Measurements from ENCODE around the gene CCDC32. TPM values are rescaled to one million over a fixed set of nuclear protein-coding genes. Genes with fewer than 3 reads are reported as not detected.

The CCDC32 gene
- total and polyA plus RNA-seq, 3 donors from 2014 or later: 13.9 to 19.4 (median 18.3) TPM

- TF ChIP-seq, protein P1, sequence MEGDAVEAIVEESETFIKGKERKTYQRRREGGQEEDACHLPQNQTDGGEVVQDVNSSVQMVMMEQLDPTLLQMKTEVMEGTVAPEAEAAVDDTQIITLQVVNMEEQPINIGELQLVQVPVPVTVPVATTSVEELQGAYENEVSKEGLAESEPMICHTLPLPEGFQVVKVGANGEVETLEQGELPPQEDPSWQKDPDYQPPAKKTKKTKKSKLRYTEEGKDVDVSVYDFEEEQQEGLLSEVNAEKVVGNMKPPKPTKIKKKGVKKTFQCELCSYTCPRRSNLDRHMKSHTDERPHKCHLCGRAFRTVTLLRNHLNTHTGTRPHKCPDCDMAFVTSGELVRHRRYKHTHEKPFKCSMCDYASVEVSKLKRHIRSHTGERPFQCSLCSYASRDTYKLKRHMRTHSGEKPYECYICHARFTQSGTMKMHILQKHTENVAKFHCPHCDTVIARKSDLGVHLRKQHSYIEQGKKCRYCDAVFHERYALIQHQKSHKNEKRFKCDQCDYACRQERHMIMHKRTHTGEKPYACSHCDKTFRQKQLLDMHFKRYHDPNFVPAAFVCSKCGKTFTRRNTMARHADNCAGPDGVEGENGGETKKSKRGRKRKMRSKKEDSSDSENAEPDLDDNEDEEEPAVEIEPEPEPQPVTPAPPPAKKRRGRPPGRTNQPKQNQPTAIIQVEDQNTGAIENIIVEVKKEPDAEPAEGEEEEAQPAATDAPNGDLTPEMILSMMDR (IDR thresholded peaks at IDR 0.05): no peak
- no peak for TF ChIP-seq POLR2A (IDR thresholded peaks at IDR 0.05)
- DNase-seq: no peak
These were observed 31.0 kb downstream of the CCDC32 start for GRCh38 chr15:40533763-40534364.

DNA sequence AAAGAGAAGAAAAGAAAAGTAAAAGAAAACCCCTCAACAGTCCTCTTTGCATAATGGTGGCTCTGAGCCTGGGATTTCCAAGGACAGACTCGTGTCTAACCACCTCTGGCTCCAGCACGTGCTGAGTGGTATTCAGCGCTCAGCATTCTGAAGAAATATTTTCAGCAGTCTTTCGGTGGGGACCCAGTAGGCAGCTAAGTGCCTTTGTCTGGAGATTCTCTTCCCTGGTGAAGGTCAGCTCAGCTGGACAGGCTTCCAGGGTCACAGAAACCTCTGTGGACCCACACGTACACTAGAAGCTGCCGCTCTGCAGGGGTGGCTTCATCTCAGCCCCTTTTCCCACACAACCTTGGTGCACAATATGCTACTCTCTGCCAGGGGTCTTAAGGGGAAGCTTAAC, 36.0 kb downstream of the CCDC32 start:
- Histone ChIP-seq H3K9me3 (no peaks in the 10 kb centered on the region), H3K36me3 (ENCODE audit: low read depth, missing control alignments) (no peaks in the 10 kb centered on the region), H3K27ac (no peak overlapping the region), H3K27me3 (no peaks in the 10 kb centered on the region), H3K4me1 (no peaks in the 10 kb centered on the region), H3K4me3 (no peak overlapping the region)
- intact Hi-C loops (cut with DNase I; ENCODE audit: low total_unique reads): no loop called here
- WGBS, 2 donors: 71 to 78% methylated on average over 6 of the region's 6 CpGs
- no peak for TF ChIP-seq POLR2A (IDR thresholded peaks at IDR 0.05)
- TF ChIP-seq, protein P1 (IDR thresholded peaks at IDR 0.05): no peak
- DNase-seq: no peak

More at GRCh38 chr15:40533763-40534364, 31.0 kb downstream of the CCDC32 start:
- H3K27ac ChIP-seq: no peak overlapping the region
- no peaks in the 10 kb centered on the region for H3K9me3 ChIP-seq
- intact Hi-C loops (cut with DNase I; ENCODE audit: low total_unique reads): no loop called here
- H3K27me3 ChIP-seq: no peaks in the 10 kb centered on the region
- no peaks in the 10 kb centered on the region for H3K4me1 ChIP-seq
- 93 to 98% methylated on average over 4 of the region's 4 CpGs for WGBS, 2 donors
- no peaks in the 10 kb centered on the region for H3K36me3 ChIP-seq (ENCODE audit: low read depth, missing control alignments)
- no peak overlapping the region for H3K4me3 ChIP-seq

GRCh38 chr15:40525855-40526254, 39.0 kb downstream of the CCDC32 start:
- WGBS, 2 donors: 69 to 87% methylated on average over 3 of the region's 3 CpGs
- no peak overlapping the region for H3K4me3 ChIP-seq
- H3K27ac ChIP-seq: no peak overlapping the region
- intact Hi-C loops (cut with DNase I; ENCODE audit: low total_unique reads): no loop called here
- no peaks in the 10 kb centered on the region for H3K36me3 ChIP-seq (ENCODE audit: low read depth, missing control alignments)
- no peak for DNase-seq
- no peak for TF ChIP-seq POLR2A (IDR thresholded peaks at IDR 0.05)
- TF ChIP-seq, protein P1 (IDR thresholded peaks at IDR 0.05): no peak
- H3K9me3 ChIP-seq: no peaks in the 10 kb centered on the region
- H3K4me1 ChIP-seq: no peaks in the 10 kb centered on the region
- no peaks in the 10 kb centered on the region for H3K27me3 ChIP-seq

GRCh38 chr15:40523611-40524010, 41.2 kb downstream of the CCDC32 start:
- H3K36me3 ChIP-seq (ENCODE audit: low read depth, missing control alignments): no peaks in the 10 kb centered on the region
- intact Hi-C loops (cut with DNase I; ENCODE audit: low total_unique reads): no loop called here
- TF ChIP-seq POLR2A (IDR thresholded peaks at IDR 0.05): no peak
- TF ChIP-seq, protein P1 (IDR thresholded peaks at IDR 0.05): no peak
- no peaks in the 10 kb centered on the region for H3K9me3 ChIP-seq
- H3K27ac ChIP-seq: no peak overlapping the region
- no peaks in the 10 kb centered on the region for H3K27me3 ChIP-seq
- H3K4me1 ChIP-seq: no peaks in the 10 kb centered on the region
- H3K4me3 ChIP-seq: no peak overlapping the region
- no peak for DNase-seq

DNA sequence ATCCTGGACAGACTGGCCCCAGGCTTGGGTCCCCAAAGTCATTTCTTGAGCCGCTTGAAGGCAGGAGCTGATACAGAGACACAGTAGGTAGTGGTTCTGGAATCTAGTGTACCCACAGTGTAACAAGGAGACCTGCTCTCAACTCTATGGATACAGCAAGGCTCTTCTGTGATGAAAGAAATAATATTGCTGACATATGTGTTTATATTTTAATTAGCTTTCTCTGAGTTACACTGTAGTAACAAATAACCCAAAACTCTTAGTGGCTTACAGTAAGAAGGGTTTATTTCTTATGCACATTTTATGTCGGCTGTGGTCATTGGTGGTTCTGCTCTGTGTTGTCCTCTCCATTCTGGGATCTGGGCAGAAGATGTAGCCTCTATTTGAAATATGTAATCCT, 48.5 kb downstream of the CCDC32 start:
- intact Hi-C loops (cut with DNase I; ENCODE audit: low total_unique reads): no loop called here
- Histone ChIP-seq H3K27me3 (no peaks in the 10 kb centered on the region), H3K4me1 (no peaks in the 10 kb centered on the region), H3K36me3 (ENCODE audit: low read depth, missing control alignments) (no peaks in the 10 kb centered on the region), H3K27ac (no peak overlapping the region), H3K4me3 (no peak overlapping the region), H3K9me3 (no peaks in the 10 kb centered on the region)
- TF ChIP-seq, protein P1 (IDR thresholded peaks at IDR 0.05): no peak
- TF ChIP-seq POLR2A (IDR thresholded peaks at IDR 0.05): no peak
- WGBS, 2 donors: 85 to 98% methylated on average over 2 of the region's 2 CpGs
- no peak for DNase-seq
